Effector memory CD4-positive, alpha-beta T cell (primary cell): ENCODE measurements around the gene SATB2.

Experiments used
- DNase-seq, 3 donors: peaks; one replicate each; pipeline ENCODE4 v3.0.0-alpha.2; 2020
- H3K27ac ChIP-seq: 2 replicates; pipeline ENCODE4 v1.7.0; 2013; ENCODE audit warnings: mild to moderate bottlenecking, low read length, moderate library complexity; ENCODE audit not compliant: insufficient read depth, poor library complexity, severe bottlenecking
- H3K27me3 ChIP-seq: replicated peaks from 2 replicates; pipeline ENCODE4 v1.7.0; 2013; ENCODE audit warnings: mild to moderate bottlenecking, low read length; ENCODE audit not compliant: insufficient read depth, control insufficient read depth, poor library complexity, severe bottlenecking
- H3K36me3 ChIP-seq: 2 replicates; pipeline ENCODE4 v1.7.0; 2013; ENCODE audit warnings: mild to moderate bottlenecking, low read length, moderate library complexity; ENCODE audit not compliant: control insufficient read depth, insufficient read depth
- H3K4me1 ChIP-seq: 2 replicates; pipeline ENCODE4 v1.7.0; 2013; ENCODE audit warnings: low read length, mild to moderate bottlenecking; ENCODE audit not compliant: control insufficient read depth, insufficient read depth, poor library complexity, severe bottlenecking
- H3K4me3 ChIP-seq: 2 replicates; pipeline ENCODE4 v1.7.0; 2013; ENCODE audit warnings: low read length, low read depth, mild to moderate bottlenecking; ENCODE audit not compliant: insufficient read depth, poor library complexity, severe bottlenecking
- H3K9me3 ChIP-seq: 2 replicates; pipeline ENCODE4 v1.7.0; 2013; ENCODE audit warnings: mild to moderate bottlenecking, low read length, moderate library complexity; ENCODE audit not compliant: control insufficient read depth

Gene SATB2

DNA sequence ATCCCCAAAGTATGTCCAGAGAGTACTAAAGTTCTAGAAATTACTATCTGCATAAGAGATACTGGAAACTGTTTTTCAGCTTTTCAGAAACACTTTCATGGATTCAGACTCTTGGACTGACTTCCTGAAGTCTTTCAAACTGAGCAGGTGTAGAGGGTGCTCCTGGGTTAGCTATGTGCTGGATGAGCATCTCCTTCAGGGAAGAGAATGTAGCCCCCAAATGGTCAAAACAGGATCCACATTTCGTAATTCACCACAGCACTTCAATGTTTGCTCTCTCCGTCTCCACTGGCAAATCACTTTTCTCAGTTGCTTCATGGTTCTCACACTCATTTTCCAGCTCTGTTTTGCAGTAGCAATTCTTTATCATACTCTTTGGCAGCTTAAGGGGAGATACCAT is 23.2 kb upstream of the SATB2 start:
- Histone ChIP-seq H3K27me3 (no peaks in the 10 kb centered on the region), H3K4me3 (no peak overlapping the region), H3K27ac (no peak overlapping the region), H3K9me3 (no peaks in the 10 kb centered on the region), H3K4me1 (no peaks in the 10 kb centered on the region), H3K36me3 (no peaks in the 10 kb centered on the region)
- DNase-seq = no peak

DNA sequence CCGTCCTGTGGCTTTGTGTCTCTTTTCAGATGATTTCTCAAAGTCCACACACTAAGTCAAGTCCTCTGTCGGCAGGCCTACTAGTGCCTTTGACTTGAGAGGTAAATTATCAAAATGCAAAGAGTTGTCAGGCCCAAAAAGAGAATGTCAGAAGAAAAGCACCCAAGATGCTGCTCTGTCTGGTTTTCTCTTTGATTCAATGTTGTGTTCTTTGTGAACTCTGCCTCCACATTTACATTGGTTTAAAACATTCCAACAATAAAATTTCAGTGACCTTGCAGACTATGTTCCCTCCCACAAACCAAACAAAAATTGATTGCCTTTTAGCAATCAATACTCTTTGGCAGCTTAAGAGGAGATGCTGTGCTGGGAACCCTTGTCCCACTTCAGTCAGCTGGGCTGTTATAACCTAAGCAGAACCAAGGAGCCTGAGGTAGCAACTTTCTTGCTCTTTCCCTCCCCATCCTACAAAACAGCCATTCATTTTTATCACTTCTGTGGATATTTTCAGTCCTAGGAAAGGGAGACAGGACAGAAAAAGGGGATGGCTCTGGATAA is 19.6 kb upstream of the SATB2 start:
- Histone ChIP-seq H3K27ac (no peak overlapping the region), H3K27me3 (peaks cover 7% of the 10 kb centered on the region), H3K36me3 (no peaks in the 10 kb centered on the region), H3K4me1 (no peaks in the 10 kb centered on the region), H3K9me3 (no peaks in the 10 kb centered on the region), H3K4me3 (no peak overlapping the region)
- DNase-seq = no peak

DNA sequence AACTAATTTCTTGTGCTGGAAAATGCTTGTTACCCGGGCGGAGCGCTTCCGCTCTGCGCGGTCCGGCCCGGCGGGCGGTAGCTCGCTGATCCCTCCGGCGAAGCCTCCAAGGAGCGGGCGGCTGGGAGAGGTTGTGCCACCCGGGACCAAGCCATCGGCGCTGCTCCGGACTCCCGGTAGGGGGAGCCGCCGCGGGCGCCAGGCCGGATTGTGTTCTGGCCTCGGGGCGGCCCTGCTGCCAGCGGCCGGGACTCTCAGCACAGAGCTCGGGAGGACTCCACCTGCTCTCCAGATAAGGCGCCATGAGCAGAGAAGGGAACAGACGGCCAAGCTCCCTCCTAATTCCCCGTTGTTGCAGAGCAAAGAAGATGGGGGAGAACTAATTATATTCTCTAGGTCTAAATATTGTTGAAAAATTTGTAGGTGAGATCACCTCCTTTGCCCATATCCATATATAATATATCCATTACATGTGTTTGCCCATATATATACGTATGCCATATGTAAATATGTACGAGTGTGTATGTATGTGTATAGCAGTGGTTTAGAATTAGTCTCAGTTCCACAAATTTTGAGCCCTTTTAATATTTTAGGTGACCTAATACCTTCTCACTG is 13.8 kb upstream of the SATB2 start:
- Histone ChIP-seq H3K36me3 (no peaks in the 10 kb centered on the region), H3K4me3 (no peak overlapping the region), H3K4me1 (peaks cover 14% of the 10 kb centered on the region), H3K27me3 (peaks cover 58% of the 10 kb centered on the region), H3K27ac (no peak overlapping the region), H3K9me3 (no peaks in the 10 kb centered on the region)
- DNase-seq = no peak

DNA sequence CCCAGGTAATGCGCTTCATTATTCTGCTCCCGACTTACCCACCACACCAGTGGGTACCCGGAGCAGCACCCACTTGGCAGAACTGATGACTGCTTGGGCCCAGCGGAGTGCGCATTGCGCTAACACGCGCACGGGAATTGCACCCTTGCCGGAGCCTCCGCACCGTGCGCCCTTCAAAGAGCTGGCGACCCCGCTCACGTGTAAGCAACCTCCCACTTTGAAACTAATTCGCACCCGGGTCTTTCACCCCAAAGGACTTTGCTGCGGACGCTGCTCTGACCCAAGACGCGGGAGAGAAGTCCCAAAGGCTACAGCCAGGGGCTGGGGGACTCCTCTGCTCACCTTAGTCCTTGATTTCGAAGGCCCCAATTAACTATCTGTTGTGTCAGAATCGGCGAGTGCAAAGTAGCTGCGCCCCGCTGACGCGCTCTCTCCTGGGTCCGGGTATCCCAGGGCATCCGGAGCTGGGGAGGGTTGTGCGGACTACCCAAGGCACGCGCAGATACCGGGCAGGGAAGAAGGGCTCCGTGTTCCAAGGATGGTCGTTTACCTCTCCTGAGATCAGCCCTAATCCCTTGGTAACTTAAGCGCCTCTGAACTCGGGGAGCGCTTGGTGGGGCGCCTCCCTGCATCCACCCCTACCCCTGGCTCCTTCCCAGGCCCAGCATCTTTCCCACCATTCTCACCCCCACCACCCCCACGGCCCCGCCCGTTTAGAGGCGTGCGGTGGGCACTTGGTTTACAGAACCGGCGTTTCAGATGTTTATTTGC is 13.1 kb upstream of the SATB2 start:
- Histone ChIP-seq H3K4me3 (no peak overlapping the region), H3K27me3 (peaks cover 65% of the 10 kb centered on the region)
- no peak for DNase-seq

DNA sequence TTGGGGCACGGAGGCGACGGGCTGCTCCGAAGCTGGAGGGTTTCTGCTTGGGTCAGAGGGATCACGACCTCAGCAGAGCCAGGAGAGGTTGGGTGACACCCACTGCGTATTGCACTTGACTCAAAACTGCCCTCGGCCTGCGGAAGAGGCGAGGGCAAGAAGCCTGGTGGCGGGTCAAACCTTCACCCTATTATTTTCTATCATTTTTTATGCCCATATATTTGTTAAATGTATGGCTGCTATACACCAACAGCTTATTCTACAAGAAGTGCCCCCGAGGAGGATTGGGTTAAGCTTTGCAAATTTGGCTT is 12.6 kb upstream of the SATB2 start:
- Histone ChIP-seq H3K4me3 (no peak overlapping the region), H3K4me1 (peaks cover 14% of the 10 kb centered on the region), H3K27me3 (peaks cover 70% of the 10 kb centered on the region), H3K27ac (no peak overlapping the region), H3K9me3 (no peaks in the 10 kb centered on the region), H3K36me3 (no peaks in the 10 kb centered on the region)
- no peak for DNase-seq

More for the DNA sequence above, 13.1 kb upstream of the SATB2 start:
- Histone ChIP-seq H3K9me3 (no peaks in the 10 kb centered on the region), H3K36me3 (no peaks in the 10 kb centered on the region), H3K4me1 (peaks cover 14% of the 10 kb centered on the region), H3K27ac (no peak overlapping the region)

DNA sequence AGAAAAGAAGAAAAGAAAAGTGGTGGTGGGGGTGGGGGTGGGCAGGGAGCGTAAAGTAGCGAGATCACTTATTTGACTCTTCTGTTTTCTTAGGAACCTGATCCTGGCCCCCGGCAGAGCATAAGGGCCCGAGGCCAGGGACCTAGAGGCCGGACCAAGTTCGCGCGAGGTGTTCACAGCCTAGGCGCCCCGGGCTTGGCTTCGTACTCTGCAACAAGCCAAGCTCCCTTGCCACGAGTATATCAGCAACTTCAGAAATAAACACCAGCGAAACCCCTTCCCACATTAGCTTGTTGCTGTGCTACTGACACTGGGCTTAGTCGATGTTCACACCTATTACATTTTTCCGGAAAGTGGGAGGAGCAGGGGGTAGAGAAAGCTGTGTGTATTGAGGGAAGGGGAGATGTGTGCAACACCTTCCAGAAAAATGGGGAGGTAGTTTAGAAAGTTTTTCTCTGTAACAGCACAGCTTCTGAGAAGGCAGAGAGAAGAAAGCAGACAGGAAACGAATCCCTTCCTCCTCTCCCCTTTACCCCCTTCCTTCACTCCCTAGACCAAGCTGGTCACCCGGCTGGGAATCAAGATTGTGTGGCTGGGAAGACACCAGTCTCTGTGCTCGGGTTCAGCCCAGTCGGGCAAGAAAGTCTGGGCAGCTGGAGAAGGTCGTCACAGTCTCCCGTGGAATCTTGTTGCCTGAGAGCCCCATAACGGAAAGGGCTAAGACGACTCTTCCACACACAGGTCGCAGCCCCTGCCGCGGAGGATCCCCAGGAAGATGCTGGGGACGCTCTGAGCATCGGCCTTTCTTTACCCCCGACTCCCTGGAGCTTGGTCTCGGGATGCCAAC is 12.0 kb upstream of the SATB2 start:
- Histone ChIP-seq H3K36me3 (no peaks in the 10 kb centered on the region), H3K4me1 (peaks cover 14% of the 10 kb centered on the region), H3K27me3 (peaks cover 74% of the 10 kb centered on the region), H3K27ac (no peak overlapping the region), H3K4me3 (no peak overlapping the region), H3K9me3 (no peaks in the 10 kb centered on the region)
- DNase-seq = no peak

DNA sequence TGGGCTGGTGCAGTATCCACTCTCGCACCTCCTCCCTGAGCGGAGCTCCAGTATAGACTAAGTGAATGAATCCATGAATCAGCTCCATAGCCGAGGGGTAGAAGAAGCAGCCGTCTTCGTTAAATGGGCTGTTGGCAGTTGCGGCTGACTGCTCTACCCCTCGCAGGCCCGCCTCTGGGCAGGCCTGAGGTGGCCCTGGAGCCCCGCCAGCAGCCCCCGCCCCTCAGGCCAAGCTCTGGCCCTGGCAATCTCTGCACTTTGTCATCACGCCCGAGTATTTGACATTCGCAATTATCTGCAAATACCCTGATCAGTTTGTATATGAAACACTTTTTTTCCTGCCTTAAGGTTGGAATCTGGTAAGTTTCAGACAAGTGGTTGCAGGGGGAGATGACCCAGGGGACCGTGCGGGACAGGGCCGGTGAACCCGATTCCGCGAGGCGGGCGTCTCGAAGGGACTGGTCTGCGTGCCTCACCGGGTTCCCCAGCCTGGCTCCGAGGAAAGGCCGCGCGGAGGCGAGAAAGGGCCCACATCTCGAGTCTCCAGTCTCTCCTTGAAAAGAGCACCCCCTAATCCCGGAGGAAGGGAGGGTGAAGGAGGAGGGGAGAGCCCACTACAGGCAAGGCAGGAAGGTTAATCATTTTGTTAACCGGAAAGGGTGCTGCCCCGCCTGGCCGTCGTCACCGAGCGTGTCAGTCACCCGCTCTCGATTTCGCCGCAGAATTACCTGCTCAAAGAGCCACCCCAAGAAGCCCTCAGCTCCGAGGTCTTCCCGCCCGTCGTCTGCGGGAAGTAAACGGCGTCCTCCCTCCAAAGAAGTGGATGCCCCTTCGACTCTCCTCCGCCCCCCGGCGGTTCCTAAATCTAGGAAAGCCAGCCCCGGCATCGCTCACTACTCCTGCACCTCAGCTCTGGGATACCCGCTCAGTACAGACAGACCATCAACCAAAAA is 11.1 kb upstream of the SATB2 start:
- Histone ChIP-seq H3K4me1 (peaks cover 20% of the 10 kb centered on the region), H3K9me3 (no peaks in the 10 kb centered on the region), H3K4me3 (no peak overlapping the region), H3K27ac (no peak overlapping the region), H3K27me3 (peaks cover 78% of the 10 kb centered on the region), H3K36me3 (no peaks in the 10 kb centered on the region)
- DNase-seq = no peak

DNA sequence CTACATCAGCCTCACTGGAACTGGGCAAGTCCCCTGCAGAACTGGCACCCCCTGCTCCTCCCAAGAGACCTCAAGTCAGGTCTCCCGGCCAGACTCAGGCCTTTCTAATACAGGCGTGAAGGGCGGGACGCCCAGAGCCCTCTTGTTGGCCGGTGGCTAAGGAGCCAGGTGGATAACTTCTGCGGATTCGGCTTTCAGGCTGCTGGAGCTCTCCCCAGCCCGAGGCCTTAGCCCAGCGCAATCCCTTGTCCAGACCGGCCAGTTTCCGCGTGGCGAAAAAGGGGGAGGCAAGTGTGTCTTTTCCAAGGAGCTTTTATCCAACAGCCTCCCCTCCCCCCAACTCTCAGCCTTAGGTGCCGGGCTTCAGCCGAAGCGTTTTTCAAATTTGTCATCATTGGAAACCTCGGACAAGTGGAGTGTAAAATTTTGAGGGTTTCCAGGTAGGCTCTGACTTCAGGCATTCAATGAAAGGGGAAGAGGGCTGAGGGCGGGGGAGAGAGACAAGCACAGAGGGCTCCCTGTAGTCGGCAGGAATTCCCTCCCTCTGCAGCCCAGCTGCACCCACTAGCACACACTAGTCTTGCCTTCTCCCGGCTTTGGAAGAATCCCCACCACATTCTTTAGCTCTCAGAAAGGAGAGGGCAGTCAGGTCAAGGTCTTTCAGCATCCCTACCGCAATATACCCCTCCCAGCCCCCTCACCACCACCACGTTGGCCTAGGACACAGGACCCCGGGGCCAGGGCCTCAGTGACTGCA is 9.5 kb upstream of the SATB2 start:
- Histone ChIP-seq H3K4me3 (no peak overlapping the region), H3K4me1 (peaks cover 36% of the 10 kb centered on the region), H3K36me3 (no peaks in the 10 kb centered on the region), H3K27me3 (peaks cover 93% of the 10 kb centered on the region), H3K27ac (no peak overlapping the region), H3K9me3 (no peaks in the 10 kb centered on the region)
- DNase-seq = no peak

DNA sequence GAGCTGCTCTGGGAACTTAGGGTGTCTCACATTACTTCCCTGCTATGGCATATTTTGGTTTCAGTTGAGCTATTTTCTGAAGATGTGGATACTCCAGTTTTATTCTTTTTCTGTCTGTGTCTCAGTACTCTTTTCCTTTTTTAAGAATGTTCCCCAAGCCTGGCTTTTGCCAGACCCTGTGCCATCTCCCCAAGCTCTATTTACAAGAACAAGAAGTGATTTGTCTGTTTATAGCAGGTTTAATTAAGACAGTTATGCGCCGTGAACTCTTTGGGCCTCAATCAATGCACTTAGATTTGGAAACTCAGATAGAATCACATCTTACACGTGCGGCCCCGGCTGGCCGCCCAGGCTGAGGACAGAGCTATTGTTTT is 8.9 kb upstream of the SATB2 start:
- H3K4me1 ChIP-seq = peaks cover 39% of the 10 kb centered on the region
- H3K27me3 ChIP-seq = peaks cover 98% of the 10 kb centered on the region
- no peak overlapping the region for H3K4me3 ChIP-seq
- no peak for DNase-seq
- H3K36me3 ChIP-seq = no peaks in the 10 kb centered on the region
- H3K27ac ChIP-seq = no peak overlapping the region
- H3K9me3 ChIP-seq = no peaks in the 10 kb centered on the region
